AG20443 (cell line): ENCODE measurements around the gene STK25.
"Not testable (repeated sequence)": the region's sequence is repeated elsewhere in the genome, so short reads cannot be mapped to it uniquely, and the experiment has no call there.

Experiments used
- DNase-seq: peaks from one replicate; pipeline ENCODE4 v3.0.0; 2012; ENCODE audit warnings: low spot score, mixed read lengths

Gene STK25

GRCh38 chr2:241507430-241508239 lies 749 bp downstream of the STK25 start:
- peak; percentile 77 for DNase-seq

DNA sequence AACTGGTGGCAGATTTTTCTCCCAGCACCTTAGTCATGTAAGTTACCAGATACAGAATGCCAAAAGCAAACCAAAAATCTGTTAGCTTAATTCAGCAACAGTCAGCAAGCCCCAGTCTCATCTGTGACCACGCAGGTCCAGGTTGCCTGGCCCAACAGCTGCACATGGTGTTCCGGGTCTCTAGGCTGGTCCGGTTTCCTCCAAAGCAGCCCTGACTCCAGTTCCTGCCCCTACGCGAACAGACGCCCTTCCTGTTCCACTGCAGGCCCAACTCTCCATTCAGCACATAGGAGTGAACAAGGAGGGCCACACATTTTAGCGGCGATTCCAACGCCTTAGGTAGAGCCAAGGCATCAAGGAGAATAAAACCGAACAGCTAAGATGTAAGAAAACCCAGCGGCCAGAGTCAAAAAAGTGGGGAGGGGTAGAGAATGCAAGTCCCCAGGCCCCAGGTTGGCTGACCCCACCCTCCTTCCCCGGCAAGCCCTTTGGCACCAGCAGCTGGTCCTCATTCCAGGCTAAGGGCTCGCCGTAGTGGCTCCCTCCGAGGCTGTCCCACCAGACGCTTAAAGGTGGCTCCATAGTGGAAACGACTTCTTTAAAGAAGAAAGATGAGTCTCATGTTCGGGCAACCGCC lies 1.5 kb downstream of the STK25 start:
- DNase-seq = no peak

DNA sequence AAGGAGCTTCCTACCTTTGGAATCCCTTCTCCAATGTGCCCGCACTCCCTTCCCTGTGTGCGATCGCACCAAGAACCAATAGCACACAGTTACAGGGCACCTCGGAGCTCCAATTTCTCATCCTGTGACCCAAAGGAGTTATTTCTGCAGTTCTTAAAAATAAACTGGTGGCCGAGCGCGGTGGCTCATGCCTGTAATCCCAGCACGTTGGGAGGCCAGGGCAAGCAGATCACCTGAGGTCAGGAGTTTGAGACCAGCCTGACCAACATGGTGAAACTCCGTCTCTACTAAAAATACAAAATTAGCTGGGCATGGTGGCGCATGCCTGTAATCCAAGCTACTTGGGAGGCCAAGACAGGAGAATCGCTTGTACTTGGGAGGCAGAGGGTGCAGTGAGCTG lies 2.1 kb downstream of the STK25 start:
- DNase-seq = not testable (repeated sequence)

GRCh38 chr2:241505781-241506201 lies 2.6 kb downstream of the STK25 start:
- no peak for DNase-seq

- no peak for DNase-seq
Observed at GRCh38 chr2:241505086-241505780, 3.2 kb downstream of the STK25 start.

DNA sequence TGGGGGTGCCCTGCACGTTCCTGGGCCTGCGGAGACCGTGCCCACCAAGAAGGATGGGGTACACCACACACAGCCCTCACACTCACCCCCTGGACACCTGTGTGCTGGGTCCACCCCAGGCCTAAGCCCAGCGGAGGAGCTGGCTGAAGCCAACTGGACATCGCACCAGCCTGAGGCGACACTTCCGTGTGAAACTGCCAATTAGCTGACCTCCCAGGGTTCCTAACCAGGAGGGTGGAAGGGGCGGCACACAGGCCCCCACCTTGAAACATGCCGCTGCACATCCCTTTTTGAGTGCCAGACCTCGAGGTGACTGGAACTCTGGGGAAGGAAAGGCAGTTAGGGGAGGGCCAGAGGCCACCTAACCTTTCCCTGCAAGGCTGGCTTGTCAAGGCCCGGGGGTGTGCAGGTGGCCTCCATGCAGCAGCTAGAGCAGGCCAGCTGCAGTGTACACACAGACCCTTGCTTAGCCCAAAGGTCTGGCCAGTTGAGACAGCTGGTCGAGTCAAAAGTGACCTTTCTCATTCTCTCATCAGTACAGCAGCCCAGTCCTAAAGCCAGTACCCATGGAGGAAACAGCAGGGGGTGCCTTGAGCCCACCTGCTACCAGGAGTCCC lies 4.5 kb downstream of the STK25 start:
- no peak for DNase-seq

DNA sequence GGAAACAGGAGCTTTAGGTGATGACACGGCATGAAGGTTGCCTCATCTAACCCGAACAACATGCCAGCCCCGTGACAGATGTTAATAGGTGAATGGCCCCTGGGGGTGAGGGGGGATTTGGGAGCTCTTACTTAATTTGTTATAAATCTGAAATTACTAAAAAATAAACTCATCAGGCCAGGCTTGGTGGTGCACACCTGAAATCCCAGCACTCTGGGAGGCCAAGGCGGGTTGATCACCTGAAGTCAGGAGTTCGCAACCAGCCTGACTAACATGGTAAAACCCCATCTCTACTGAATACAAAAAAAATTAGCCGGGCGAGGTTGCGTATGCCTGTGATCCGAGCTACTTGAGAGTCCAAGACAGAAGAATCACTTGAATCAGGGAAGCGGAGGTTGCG lies 6.1 kb downstream of the STK25 start:
- no peak for DNase-seq

DNA sequence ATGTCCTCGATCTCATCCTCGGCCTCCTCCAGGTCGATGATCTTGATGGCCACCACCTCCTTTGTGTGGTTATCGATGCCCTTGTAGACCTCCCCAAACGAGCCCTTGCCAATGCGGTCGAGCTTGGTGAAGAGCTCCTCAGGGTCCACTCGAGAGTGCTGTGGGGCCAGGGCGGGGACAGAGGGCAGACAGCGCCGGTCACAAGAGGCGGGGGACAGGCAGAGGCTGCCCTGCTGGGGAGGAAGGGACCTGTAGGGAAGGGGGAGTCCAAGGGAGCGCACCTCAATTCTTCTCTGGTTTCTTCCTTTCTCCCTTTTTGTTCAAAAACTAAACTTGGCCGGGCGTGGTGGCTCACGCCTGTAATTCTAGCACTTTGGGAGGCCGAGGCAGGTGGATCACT lies 6.8 kb downstream of the STK25 start:
- DNase-seq = no peak

DNA sequence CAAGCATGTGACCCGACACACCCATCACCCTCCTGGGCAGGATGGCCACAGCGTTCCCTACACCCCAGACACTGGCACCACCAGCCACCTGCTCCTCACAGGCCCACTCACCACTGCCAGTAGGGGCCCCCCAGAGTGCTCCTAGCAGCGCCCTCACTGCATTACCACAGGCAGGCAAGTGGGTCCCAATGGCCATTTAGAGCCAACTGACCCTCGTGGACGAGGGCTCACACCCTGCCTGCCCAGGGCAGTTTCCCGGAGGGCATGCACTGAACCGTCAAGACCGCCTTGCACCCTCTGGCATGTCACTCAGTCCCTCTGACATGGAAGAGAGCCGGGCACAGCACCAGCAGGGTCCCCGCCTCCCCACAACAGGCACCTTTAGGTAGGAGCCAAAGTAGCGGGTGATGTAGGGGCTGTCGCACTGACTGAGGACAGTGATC lies 7.3 kb downstream of the STK25 start:
- no peak for DNase-seq

- no peak for DNase-seq
Observed at GRCh38 chr2:241500431-241500975, 7.9 kb downstream of the STK25 start.

GRCh38 chr2:241500016-241500415 lies 8.4 kb downstream of the STK25 start:
- no peak for DNase-seq

GRCh38 chr2:241499146-241499965 lies 9.0 kb downstream of the STK25 start:
- DNase-seq = no peak

DNA sequence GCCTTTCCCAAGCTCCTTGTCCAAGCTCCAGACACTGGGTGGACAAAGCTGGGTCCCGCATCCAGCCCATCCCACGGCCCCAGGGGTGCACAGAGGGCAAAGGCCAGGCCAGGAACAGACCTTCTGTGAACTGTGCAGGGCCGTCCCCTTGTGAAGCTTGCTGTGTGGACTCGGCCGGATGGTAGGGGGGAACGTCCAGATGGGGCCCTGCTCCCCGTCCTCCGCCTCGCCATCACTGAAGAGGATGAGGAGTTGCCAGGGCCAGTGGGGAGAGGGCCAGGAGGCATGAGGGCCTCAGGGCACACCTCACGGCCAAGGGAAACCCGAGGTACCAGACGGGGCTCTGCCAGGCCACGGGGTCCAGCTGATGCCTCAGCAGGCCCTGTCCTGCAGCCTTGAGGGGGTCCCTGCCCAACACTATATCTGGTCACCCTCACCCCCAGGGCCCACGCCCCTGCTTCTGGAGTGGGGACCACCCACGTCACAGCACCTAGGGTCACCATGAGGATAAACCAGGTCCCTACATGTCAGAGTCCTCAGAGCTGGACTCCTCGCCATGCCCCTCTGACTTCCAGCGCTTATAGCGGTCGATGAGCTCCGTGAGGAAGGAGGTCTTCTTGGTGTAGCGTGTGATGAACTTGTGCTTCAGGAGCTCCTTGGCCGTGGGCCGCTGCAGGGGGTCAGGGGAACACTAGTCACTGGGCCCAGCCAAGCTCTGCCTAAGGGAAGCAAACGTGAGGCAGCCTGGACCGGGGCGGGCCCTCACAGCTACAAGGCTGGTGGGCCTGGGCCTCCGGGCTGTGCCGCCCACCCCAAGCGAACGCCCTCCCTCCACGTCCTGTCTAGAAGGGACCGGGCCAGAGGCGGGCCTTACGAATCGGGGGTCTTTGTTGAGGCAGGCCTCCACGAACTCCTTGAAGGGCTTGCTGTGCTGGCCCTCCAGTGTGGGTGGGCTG lies 10.0 kb downstream of the STK25 start:
- no peak for DNase-seq

DNA sequence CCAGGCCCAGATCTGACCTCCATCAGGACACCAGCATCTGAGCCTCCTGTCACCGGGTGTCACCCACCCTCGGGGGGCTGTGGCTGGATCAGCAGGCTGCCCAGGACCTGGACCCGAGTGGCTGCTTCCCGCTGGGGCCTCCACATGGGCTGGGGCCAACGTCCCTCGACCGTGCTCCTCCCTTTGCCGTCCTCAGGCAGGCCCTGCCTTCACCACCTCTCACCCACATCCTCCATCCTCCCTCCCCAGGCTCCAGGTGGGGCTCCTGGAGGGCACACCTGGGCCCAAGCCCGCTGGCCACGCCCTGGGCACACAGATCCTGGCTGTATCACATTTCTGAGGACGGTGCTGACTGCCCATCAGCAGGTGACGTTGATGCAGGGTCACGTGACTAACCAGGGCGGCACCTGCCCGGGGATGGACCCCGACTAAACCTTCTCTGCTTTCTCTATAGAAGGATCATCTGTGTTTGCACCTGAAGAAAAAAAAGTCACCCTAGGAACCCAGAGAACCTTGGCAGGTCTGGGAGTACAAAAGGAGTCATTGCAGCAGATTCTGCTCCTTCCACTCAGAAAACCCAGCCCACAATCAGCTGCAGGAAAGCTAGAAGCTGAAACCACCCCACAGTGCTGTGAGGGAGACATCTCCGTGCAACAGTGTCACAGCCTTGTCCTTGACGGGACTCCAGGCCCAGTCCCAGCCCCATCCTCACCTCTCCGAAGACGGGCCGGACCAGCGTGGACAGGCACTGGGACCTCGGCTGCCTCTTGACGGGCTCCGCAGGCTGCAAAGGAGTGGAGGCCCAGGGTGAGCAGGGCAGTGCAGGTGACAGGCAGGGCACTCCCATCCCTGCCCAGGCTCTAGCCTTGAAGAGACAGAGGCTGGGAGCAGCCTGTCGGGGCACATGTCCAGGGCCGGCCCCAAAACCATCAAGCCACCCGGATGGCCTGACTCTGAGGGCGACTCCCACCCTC lies 11.2 kb downstream of the STK25 start:
- DNase-seq = no peak

- DNase-seq = no peak
Observed at GRCh38 chr2:241496003-241496707, 12.2 kb downstream of the STK25 start.

- DNase-seq = no peak
Observed at GRCh38 chr2:241495172-241496002, 13.0 kb downstream of the STK25 start.

DNA sequence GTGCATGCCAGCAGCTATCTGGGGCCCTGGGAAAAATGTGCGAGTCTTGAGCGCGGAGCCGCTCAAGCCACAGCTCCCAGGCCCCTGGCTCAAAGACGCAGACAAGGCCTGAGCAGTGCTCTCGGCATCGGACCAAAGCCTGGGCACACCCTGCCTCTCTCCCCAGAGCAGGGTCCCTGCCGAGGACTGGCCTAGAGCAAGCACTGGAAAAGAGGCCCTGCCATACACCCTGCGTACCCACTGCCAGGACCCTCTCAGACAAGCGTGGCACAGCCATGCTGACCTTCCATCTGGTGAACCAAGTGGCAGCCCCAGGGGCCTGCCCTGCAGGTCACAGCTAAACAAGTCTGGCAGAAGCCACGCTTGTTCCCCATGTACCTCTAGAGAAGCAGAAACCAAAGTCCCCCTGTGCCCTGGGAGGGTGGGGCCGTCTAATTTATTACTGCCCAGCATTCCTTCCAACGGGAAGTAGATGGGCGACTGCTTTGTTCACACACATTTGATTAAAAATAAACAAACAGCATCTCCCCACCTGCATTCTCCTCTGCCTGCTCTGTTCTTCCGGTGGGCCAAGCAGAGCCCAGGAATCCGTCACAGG lies 14.0 kb downstream of the STK25 start:
- no peak for DNase-seq
